Ovary (tissue), 3 donors: ENCODE measurements around the gene ATP13A3.

Experiments
- EP300 ChIP-seq: sonication (generic); formaldehyde crosslinking; IDR thresholded peaks from one replicate; pipeline ENCODE4 v1.6.1; 2017; ENCODE audit warnings: antibody characterized with exemption
- POLR2A ChIP-seq: fragments of 450-650 bp; IDR thresholded peaks from one replicate; pipeline ENCODE4 v1.6.1; 2017; ENCODE audit warnings: antibody characterized with exemption, mild to moderate bottlenecking, moderate library complexity
- TF ChIP-seq, protein P1 (sequence below), 3 donors: fragments of 450-650 bp in 2 of 3; fragments of 200-600 bp in 1 of 3; IDR thresholded peaks; one replicate each; pipeline versions ENCODE4 v1.5.1 to v1.8.0; 2016 to 2022; ENCODE audit warnings: antibody characterized with exemption in 3 of 3, mild to moderate bottlenecking in 1 of 3
- donor health status: DM: no; HTN: no; CAD: no.

DNA sequence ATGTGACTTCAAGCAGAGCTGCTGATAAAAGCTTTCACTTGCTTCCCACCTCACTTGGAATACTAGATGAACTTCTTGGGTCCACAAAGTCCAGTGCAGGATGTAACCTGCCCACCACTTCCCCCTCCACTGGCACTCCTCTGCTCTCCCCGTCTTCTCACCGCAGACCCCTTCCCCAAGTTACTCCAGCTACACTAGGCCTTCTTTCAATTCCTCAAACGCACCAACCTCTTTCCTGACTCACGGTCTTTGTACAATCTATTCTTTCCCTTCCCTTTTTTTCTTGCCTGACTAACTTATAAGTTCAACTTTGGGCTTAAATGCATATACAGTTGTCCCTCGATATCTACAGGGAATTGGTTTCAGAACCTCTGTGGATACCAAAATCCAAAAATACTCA is 5.2 kb upstream of the ATP13A3 start:
- TF ChIP-seq, protein P1, sequence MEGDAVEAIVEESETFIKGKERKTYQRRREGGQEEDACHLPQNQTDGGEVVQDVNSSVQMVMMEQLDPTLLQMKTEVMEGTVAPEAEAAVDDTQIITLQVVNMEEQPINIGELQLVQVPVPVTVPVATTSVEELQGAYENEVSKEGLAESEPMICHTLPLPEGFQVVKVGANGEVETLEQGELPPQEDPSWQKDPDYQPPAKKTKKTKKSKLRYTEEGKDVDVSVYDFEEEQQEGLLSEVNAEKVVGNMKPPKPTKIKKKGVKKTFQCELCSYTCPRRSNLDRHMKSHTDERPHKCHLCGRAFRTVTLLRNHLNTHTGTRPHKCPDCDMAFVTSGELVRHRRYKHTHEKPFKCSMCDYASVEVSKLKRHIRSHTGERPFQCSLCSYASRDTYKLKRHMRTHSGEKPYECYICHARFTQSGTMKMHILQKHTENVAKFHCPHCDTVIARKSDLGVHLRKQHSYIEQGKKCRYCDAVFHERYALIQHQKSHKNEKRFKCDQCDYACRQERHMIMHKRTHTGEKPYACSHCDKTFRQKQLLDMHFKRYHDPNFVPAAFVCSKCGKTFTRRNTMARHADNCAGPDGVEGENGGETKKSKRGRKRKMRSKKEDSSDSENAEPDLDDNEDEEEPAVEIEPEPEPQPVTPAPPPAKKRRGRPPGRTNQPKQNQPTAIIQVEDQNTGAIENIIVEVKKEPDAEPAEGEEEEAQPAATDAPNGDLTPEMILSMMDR (IDR thresholded peaks at IDR 0.05), result no peak
- no peak for TF ChIP-seq POLR2A
- TF ChIP-seq EP300, result no peak
